Hepatic stellate cell (primary cell): ENCODE results near the gene RPL35.

Experiments used
- DNase-seq: peaks from one replicate; pipeline ENCODE4 v3.0.0; 2011; ENCODE audit warnings: low spot score

Gene RPL35

DNA sequence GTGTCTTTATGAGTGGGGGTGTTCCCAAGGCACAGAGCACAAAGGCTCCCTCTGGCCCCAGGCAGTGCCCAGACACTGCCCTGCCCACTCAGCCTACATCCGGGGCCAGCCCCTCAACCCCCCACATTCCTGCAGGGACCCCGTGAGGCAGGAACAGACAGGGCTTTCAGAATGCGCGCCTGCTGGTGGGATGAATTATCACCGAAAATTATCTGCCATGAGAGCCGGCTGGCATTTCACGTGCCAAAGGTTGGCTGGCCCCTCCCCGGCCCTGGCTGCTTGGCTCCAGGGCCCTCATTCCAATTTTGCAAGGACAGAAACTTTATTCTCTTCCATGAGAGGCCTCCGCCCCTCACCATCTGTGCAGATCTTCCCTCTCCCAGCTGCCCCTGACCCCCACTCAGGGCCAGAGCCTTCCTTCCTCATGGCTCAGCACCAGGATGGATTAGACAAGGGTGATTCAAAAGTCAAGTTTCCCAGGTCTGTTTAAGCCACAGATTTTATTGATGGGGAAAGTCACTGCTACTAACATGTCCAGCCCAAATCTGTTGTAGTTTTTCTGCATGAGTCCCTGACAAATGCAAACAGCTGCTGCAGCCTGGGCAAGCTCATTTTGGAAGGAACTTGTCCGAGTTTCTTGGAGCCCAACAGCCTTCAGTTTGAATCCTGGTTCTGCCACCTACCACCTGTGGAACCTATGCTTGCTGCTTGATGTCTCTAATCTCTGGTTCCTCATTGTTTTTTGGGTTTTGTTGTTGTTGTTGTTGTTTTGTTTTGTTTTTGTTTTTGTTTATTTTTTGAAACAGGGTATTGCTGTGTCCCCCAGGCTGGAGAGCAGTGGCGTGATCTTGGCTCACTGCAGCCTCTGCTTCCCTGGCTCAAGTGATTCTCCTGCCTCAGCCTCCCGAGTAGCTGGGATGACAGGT is 40.8 kb downstream of the RPL35 start:
- DNase-seq = no peak

DNA sequence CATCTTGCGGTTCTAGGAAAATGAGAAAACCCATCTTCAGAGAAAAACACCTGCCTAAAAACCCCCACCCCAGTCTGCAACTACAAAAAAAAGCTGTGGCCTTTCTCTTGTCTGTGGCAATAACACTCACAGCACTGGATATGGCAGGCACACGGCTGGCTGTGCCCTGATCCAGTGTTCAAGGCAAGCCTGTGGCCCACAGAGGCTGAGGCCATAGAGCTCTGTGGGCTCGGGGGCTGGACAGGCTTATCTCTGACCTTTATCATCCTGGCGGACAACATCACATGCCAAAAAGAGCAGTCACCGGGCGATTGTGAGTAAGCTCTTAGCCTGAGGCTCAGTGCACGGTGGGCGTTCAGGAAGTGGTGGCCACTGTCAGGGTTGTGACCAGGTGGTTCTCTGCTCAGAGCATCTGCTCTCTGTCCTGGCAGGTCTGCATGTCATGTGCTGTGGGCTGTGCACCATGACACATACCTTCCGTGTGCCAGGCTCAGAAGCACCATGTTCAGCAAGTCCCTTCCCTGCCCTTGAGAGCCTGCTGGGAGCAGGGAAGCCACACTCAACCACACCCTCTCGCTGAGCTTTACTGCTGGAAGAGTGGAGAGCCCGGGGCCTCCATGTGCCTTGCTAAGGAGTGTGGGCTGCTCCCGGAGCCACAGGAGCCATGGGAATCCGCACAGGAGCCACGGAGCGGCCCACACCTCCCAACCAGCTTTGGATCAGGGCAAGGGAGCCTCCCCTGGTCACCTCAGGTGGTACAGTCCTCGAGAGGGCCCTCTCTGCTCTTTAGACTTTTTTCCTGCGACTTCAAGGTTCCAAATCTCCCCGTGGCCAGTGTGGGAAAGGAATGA is 43.1 kb downstream of the RPL35 start:
- DNase-seq = no peak

DNA sequence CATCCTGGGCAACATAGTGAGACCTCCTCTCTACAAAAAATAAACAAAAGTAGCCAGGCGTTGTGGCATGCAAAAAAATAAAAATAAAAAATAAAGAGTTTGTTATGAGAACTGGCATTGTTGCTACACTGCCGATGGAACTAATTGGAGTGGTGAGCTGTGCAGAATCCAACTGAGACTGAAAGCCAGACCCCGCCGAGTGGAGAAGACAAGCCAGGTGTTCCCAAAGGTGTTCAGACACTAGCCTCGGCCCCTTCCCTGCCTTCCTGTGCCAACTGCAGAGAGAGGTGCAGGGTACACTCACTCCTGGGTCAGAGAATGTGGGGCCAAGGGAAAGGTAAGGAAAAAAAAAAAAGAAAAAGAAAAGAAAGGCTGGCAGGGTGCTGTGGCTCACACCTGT is 46.2 kb downstream of the RPL35 start:
- no peak for DNase-seq

DNA sequence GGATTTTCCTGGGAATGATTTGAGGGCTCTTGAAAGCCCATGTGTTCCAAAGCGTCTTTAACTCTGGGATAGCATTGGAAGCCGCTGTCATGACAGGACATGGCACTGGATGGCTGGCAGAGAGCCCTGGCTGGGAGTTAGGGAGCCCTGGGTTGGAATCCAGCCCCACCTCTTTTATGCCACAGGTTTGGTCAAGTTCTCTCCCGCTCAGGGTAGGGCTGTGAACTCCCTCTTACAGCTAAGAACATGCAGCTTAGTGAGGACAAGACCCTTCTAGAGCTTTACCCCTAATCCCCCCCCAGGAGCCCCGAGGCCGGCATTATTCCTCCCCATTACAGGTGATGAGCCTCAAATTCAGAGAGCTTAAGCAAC is 47.6 kb downstream of the RPL35 start:
- no peak for DNase-seq

DNA sequence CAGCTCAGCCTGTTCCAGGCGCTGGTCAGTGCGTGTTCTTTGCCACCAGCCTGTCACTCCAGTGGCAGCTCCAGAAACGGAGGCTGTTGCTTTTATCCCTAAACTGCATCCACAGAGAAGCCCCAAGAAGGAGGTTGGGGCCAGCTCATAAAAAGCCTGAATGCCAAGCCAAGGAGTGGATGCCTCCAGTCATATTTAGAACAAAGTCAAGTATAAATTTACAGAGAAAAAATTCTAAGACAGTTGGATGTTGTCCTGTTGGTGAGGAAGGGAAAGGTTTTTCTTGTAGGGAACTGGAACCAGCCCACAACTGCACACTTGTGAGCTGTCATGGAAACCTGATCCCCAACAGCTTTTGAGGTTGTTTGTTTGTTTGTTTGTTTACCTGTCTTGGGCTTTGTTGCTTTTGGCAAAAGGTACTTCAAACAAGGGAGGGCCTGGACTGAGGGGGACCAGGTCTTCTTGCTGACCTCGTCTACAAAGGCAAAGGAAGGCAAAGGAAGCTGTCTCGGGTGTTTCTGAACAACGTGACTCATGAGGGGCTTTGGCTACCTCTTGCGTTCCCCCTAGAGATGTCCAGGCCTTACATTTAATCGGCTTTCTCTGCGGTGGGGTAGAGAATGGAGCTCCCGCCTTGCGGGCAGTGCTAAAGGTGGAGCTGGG is 48.1 kb downstream of the RPL35 start:
- no peak for DNase-seq

DNA sequence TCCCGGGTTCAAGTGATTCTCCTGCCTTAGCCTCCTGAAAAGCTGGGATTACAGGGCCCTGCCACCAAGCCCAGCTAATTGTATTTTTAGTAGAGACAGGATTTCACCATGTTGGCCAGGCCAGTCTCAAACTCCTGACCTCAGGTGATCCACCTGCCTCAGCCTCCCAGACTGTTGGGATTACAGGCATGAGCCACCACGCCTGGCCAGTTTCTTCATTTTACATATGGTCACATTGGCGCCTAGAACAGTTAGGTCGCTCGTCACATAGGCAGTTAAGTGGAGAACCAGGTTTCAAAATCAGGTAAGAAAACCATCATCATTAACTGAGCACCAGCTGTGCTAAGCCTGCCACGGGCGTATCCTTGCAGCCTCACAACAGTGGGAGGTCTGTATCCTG is 48.7 kb downstream of the RPL35 start:
- DNase-seq = no peak

DNA sequence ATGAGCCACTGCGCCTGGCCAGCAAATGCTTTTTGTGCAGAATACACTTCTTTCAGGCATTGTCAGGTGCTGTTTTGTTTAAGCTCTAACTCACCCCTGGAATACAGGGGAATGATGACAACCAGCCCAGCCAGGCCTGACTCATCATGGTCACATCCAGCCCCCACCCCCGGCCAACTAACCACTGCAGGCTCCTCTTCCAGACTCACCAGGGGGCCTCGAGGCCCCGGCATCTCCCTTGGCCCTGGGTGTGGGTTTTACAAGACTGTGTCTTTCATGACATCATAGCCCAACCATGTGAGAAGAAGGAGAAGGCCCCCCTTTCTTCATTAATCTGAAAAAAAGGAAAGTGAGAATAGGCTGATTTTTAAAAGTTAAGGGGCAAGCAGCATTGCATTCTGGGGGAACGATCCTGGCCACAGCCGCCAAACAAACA is 49.3 kb downstream of the RPL35 start:
- DNase-seq = peak; percentile 96

DNA sequence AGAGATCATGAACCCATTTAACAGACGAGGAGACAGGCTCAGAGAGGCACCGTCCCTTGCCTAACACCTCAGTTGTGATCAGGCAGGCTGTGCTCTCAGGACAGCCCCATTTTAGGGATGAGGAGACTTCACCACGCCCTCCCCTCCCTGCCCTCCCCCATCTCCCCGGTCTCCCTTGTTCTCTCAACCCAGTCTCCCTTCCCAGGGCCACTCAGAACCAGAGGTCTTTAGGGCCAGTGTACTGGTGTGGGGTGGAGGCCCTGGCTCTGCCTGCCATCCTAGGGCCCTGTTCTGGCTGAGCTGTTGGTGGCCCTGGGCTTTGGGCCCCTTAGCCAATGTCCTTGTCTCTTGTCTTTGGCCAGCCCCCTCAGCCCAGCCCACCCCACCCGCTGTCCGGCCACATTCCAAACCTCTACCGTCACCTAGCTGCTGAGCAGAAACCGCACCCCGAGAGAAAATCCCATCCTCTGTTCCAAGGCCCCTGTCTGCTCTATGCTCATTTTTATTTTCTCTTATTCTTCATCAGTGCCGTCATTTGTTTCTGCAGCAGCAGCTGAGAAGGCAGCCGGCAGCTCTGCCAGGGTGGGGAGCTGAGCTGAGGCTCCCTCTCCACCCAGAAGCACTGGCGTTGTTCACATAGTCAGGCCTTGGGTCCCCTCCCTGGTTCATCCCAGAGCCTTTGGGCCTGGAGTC is 50.9 kb downstream of the RPL35 start:
- peak; percentile 88 for DNase-seq

DNA sequence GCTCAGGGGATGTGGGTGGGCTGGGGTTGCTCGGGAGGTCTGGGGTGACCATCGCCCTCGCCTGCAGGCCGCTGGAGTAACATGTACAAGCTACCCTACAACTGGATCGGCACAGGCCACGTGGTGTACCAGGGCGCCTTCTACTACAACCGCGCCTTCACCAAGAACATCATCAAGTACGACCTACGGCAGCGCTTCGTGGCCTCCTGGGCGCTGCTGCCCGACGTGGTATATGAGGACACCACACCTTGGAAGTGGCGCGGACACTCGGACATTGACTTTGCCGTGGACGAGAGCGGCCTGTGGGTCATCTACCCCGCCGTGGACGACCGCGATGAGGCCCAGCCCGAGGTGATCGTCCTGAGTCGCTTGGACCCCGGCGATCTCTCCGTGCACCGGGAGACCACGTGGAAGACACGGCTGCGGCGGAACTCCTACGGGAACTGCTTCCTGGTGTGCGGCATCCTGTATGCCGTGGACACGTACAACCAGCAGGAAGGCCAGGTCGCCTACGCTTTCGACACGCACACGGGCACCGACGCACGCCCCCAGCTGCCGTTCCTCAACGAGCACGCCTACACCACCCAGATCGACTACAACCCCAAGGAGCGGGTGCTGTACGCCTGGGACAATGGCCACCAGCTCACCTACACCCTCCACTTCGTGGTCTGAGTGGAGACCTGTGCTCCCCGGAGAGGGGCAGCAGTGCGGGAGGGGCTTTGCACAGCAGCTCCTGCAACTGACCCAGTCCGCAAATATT is 51.8 kb downstream of the RPL35 start:
- DNase-seq = no peak

DNA sequence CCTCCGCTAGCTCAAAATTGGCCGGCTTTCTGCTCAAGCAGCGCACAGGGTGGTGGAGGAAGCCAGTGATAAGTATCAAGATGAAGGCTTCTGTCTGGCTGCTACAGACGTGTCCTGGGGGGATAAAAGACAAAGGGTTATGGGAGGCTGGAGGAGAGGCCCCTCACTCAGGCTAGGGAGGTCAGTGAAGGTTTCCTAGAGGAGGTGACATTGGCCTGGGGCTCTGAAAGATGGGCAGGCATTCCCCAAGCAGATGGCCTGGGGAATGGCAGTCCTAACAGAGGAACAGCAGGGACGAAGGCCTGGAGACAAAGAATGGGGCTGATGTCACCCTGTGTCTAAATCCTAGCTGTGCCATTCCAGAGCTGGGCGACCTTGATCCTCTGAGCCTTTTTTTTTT is 52.5 kb downstream of the RPL35 start:
- DNase-seq = no peak

DNA sequence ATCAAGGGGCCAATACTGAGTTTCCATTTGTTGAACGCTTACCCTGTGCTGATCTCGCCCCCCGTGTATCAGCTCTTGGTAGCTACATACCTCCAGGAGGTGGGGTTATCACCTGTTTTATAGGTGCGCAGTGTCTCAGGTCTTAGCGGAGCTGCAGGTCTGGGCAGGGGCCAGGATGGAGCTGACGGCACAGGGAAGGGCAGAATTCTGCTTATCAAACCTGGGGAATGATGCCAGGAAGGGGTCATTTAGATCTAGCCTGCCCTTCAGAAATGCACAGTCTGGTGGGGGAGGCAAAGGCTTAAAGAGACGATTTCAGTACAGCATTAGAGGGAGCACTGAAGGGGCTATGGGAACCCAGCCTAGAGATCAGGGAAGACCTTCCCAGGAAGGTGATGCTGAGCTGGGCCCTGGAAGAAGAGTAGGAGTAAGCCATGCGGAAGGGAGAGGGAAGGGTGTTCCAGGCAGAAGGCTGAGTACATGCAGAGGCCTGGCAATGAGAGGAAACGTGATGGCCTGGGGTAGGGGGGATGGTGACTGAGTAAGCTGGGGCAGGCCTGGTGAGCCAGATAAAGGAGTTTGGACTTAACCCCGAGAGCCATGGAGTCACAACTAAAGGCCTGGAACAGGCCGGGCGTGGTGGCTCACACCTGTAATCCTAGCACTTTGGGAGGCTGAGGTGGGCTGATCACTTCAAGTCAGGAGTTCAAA is 53.4 kb downstream of the RPL35 start:
- DNase-seq = no peak
